Measurements from ENCODE around the gene CES2. TPM values are rescaled to one million over a fixed set of nuclear protein-coding genes. Genes with fewer than 3 reads are reported as not detected.

CES2 gene
- total and polyA plus RNA-seq, 2 donors (not counting 3 experiments of a cell fraction or from before 2014, with no cell fraction given): 19.1 to 28.8 TPM

DNA sequence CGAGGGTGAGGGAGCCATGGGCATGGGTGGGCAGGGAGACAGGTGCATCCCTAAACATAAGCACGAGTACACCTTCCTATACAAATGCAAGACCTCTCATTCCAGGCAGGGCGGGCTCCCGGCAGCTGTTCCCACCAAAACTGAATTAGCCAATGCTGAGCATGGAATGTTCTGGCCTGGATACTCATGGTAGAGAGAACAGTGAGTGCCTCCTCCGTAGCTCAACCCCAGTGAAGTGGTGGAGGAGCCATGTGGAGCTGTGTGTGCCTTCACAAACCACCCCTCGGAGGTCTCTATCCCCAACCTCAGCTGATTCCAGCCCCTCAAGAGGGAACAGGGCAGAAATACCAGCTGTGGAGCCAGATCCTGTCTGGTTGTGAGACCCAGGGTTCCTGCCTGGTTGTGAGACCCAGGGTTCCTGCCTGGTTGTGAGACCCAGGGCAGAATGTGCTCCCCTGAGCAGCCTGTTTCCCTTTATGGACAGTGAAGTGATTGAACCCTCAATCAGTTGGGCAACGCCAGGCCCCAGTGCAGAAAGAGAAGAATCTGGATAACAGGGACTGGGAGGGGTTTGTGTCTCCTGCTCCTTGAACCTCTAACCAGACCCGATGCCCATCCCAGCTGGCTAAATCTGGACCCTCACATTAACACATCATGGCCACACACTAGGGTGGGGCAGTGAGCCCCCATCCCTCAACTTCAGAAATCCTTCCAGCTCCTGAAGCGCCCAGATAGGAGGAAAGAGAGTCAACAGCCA is 14.2 kb upstream of the CES2 start:
- Histone ChIP-seq H2AFZ (ENCODE audit: low read depth, low read length) (no peak overlapping the region), H3K9me3 (replicated peaks; ENCODE audit: control insufficient read depth, insufficient read depth, low read length) (no peaks in the 10 kb centered on the region), H4K20me1 (replicated peaks; ENCODE audit: control insufficient read depth, extremely low read depth, insufficient read depth, low read length) (no peaks in the 10 kb centered on the region), H3K9ac (replicated peaks; ENCODE audit: extremely low read depth, insufficient read depth, low read length) (no peak overlapping the region), H3K4me1 (ENCODE audit: control insufficient read depth, extremely low read depth, insufficient read depth, low read length) (peaks cover 3% of the 10 kb centered on the region), H3K27me3 (ENCODE audit: control insufficient read depth in 2 of 2, insufficient read depth in 2 of 2, low read length in 2 of 2) (peaks cover 36 to 38% of the 10 kb centered on the region in 2 experiments), H3K4me3 (replicated peaks in 1 of 3; ENCODE audit: insufficient read depth in 1 of 3, low read depth in 1 of 3, low read length in 3 of 3) (no peak overlapping the region), H3K36me3 (ENCODE audit: control insufficient read depth in 2 of 2, extremely low read depth in 1 of 2, insufficient read depth in 2 of 2, low read length in 2 of 2) (no peaks in the 10 kb centered on the region), H3K27ac (ENCODE audit: insufficient read depth, low read depth, low read length) (no peak overlapping the region), H3K79me2 (ENCODE audit: control insufficient read depth, insufficient read depth, low read length) (no peaks in the 10 kb centered on the region), H3K4me2 (ENCODE audit: insufficient read depth, low read length) (no peak overlapping the region), H3K9me1 (replicated peaks; ENCODE audit: control insufficient read depth, extremely low read depth, insufficient read depth, low read length) (no peaks in the 10 kb centered on the region)
- intact Hi-C loops (cut with micrococcal nuclease): no loop called here
- no peak for FAIRE-seq
- ChIA-PET POLR2A (no interaction called here), CTCF (interaction anchor here (1.0 to 5.2 kb wide), 6 partner anchors 8 to 41 kb away, joined by 3 to 25 read pairs (median 6); partner anchors contain the start of gene PDP2)
- BruUV-seq (replicated peaks): no TSS peak
- dilution Hi-C loops (cut with MboI; ENCODE audit: extremely low pct_ligation_motif_present, low sequenced_read_pairs): no loop called here
- TF ChIP-seq FOS (IDR thresholded peaks at IDR 0.05; ENCODE audit: borderline replicate concordance, insufficient read depth, low read length) (no peak), EZH2 (IDR thresholded peaks at IDR 0.05; ENCODE audit: borderline replicate concordance, low read depth, low read length, severe bottlenecking) (no peak), POLR2A (IDR thresholded peaks at IDR 0.05; ENCODE audit: low read depth, low read length) (no peak), MYC (IDR thresholded peaks at IDR 0.05; ENCODE audit: low read depth, low read length) (no peak), POLR2AphosphoS5 (IDR thresholded peaks at IDR 0.05; ENCODE audit: insufficient read depth, low read depth, low read length) (no peak), JUN (IDR thresholded peaks at IDR 0.05; ENCODE audit: borderline replicate concordance, insufficient read depth, insufficient read length, low read depth) (no peak), GATA2 (IDR thresholded peaks at IDR 0.05; ENCODE audit: insufficient read depth, insufficient read length, low read depth, low read length) (no peak)
- TF ChIP-seq, protein P1, sequence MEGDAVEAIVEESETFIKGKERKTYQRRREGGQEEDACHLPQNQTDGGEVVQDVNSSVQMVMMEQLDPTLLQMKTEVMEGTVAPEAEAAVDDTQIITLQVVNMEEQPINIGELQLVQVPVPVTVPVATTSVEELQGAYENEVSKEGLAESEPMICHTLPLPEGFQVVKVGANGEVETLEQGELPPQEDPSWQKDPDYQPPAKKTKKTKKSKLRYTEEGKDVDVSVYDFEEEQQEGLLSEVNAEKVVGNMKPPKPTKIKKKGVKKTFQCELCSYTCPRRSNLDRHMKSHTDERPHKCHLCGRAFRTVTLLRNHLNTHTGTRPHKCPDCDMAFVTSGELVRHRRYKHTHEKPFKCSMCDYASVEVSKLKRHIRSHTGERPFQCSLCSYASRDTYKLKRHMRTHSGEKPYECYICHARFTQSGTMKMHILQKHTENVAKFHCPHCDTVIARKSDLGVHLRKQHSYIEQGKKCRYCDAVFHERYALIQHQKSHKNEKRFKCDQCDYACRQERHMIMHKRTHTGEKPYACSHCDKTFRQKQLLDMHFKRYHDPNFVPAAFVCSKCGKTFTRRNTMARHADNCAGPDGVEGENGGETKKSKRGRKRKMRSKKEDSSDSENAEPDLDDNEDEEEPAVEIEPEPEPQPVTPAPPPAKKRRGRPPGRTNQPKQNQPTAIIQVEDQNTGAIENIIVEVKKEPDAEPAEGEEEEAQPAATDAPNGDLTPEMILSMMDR (IDR thresholded peaks at IDR 0.05; ENCODE audit: extremely low read depth in 1 of 2, insufficient read depth in 1 of 2, low read depth in 1 of 2, low read length in 2 of 2): no peak
- TF ChIP-seq, protein P2, sequence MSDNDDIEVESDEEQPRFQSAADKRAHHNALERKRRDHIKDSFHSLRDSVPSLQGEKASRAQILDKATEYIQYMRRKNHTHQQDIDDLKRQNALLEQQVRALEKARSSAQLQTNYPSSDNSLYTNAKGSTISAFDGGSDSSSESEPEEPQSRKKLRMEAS (IDR thresholded peaks at IDR 0.05; ENCODE audit: insufficient read depth, insufficient read length): no peak
- no peak for DNase-seq (ENCODE audit: low read depth, low spot score)

All from endothelial cell of umbilical vein (primary cell).